ENCODE results near the gene COX19. TPM values are rescaled to one million over a fixed set of nuclear protein-coding genes. Genes with fewer than 3 reads are reported as not detected.

Gene COX19
- total RNA-seq, 1 experiment from 2014 or later, result 14.4 TPM

- Histone ChIP-seq H3K27ac (ENCODE audit: low read length) (no peak overlapping the region), H3K4me3 (ENCODE audit: low read depth in 2 of 2, low read length in 2 of 2) (no peak overlapping the region), H3K4me1 (ENCODE audit: control insufficient read depth, insufficient read depth, low read length) (peaks cover 6% of the 10 kb centered on the region), H3K27me3 (ENCODE audit: control insufficient read depth, insufficient read depth, low read length) (peaks cover 15% of the 10 kb centered on the region), H3K36me3 (ENCODE audit: control insufficient read depth, insufficient read depth, low read length) (no peaks in the 10 kb centered on the region), H3K9me3 (ENCODE audit: control insufficient read depth, insufficient read depth, low read depth, low read length) (peaks cover 10% of the 10 kb centered on the region; the same call in 1 of the 2 replicates)
- ATAC-seq (no peak), DNase-seq (ENCODE audit: low read depth, low spot score) (no peak)
- BruUV-seq (replicated peaks), result no TSS peak
- no peak for TF ChIP-seq REST (IDR thresholded peaks at IDR 0.05; ENCODE audit: insufficient read depth in 1 of 2, low read depth in 2 of 2, low read length in 1 of 2)
- no peak for TF ChIP-seq SIN3A (IDR thresholded peaks at IDR 0.05; ENCODE audit: borderline replicate concordance, insufficient read depth, low read depth, low read length)
- TF ChIP-seq TCF7L2 (IDR thresholded peaks at IDR 0.05; ENCODE audit: low read depth, low read length), result no peak
- no peak for TF ChIP-seq CTCF (IDR thresholded peaks at IDR 0.05)
- TF ChIP-seq POLR2AphosphoS5 (IDR thresholded peaks at IDR 0.05; ENCODE audit: low read depth, low read length), result no peak
- intact Hi-C loops (cut with micrococcal nuclease; ENCODE audit: unreplicated experiment) (no loop called here), in situ Hi-C loops (cut with HindIII; ENCODE audit: low pct_unique_long_range_greater_than_20kb, low sequenced_read_pairs) (no loop called here)
- ChIA-PET CTCF (no interaction called here), POLR2A (interaction anchor here (0.7 kb wide), 2 partner anchors 104 to 204 kb away, joined by 3 to 6 read pairs; no protein-coding TSS in a partner anchor)
Observed at GRCh38 chr7:939843-940242, 35.5 kb downstream of the COX19 start.

GRCh38 chr7:938546-939185, 36.7 kb downstream of the COX19 start:
- H3K4me1 ChIP-seq (ENCODE audit: control insufficient read depth, insufficient read depth, low read length), result peaks cover 6% of the 10 kb centered on the region
- H3K27me3 ChIP-seq (ENCODE audit: control insufficient read depth, insufficient read depth, low read length), result peaks cover 15% of the 10 kb centered on the region
- no peaks in the 10 kb centered on the region for H3K36me3 ChIP-seq (ENCODE audit: control insufficient read depth, insufficient read depth, low read length)
- ATAC-seq (no peak), DNase-seq (ENCODE audit: low read depth, low spot score) (no peak)
- in situ Hi-C loops (cut with HindIII; ENCODE audit: low pct_unique_long_range_greater_than_20kb, low sequenced_read_pairs), result no loop called here
- no TSS peak for BruUV-seq (replicated peaks)
- intact Hi-C loops (cut with micrococcal nuclease; ENCODE audit: unreplicated experiment), result no loop called here
- POLR2A ChIA-PET, result no interaction called here
- H3K9me3 ChIP-seq (ENCODE audit: control insufficient read depth, insufficient read depth, low read depth, low read length), result peaks cover 10% of the 10 kb centered on the region; the same call in 1 of the 2 replicates
- H3K27ac ChIP-seq (ENCODE audit: low read length), result no peak overlapping the region
- no peak overlapping the region for H3K4me3 ChIP-seq (ENCODE audit: low read depth in 2 of 2, low read length in 2 of 2)
- CTCF ChIA-PET, result no interaction called here
- TF ChIP-seq POLR2AphosphoS5 (IDR thresholded peaks at IDR 0.05; ENCODE audit: low read depth, low read length), result no peak
- no peak for TF ChIP-seq SIN3A (IDR thresholded peaks at IDR 0.05; ENCODE audit: borderline replicate concordance, insufficient read depth, low read depth, low read length)
- TF ChIP-seq CTCF (IDR thresholded peaks at IDR 0.05), result no peak
- no peak for TF ChIP-seq TCF7L2 (IDR thresholded peaks at IDR 0.05; ENCODE audit: low read depth, low read length)
- TF ChIP-seq REST (IDR thresholded peaks at IDR 0.05; ENCODE audit: insufficient read depth in 1 of 2, low read depth in 2 of 2, low read length in 1 of 2), result no peak

All from Panc1 (cell line).